Psoas muscle (tissue), 7 donors: ENCODE data around the gene SMIM45.

Experiments
- ATAC-seq, 4 donors: fragments of 200-7000 bp; cut with Tn5 transposase; one replicate each; pipeline ENCODE4 v1.9.1; 2020; ENCODE audit warnings: moderate library complexity in 3 of 4, mild to moderate bottlenecking in 2 of 4
- DNase-seq, 2 donors: peaks; one replicate each; pipeline ENCODE4 v3.0.0-alpha.2; 2020
- H3K27ac ChIP-seq: fragments of 200-600 bp; one replicate; pipeline ENCODE4 v1.8.0; 2022
- H3K27me3 ChIP-seq, 3 donors: fragments of 200-600 bp in 1 of 3; one replicate each; pipeline versions ENCODE4 v1.6.1 to v1.8.0; 2013 to 2022; ENCODE audit warnings: low read length in 2 of 3, mild to moderate bottlenecking in 2 of 3, moderate library complexity in 1 of 3; ENCODE audit not compliant: insufficient read depth in 3 of 3
- H3K36me3 ChIP-seq, 2 donors: fragments of 200-600 bp in 1 of 2; one replicate each; pipeline versions ENCODE4 v1.6.1 to v1.8.0; 2013 to 2022; ENCODE audit warnings: low read depth in 1 of 2, mild to moderate bottlenecking in 1 of 2, moderate library complexity in 1 of 2; ENCODE audit not compliant: insufficient read depth in 1 of 2
- H3K4me1 ChIP-seq: fragments of 200-600 bp; one replicate; pipeline ENCODE4 v1.8.0; 2022
- H3K4me3 ChIP-seq: fragments of 200-600 bp; one replicate; pipeline ENCODE4 v1.8.0; 2022; ENCODE audit warnings: mild to moderate bottlenecking
- H3K9me3 ChIP-seq: fragments of 200-600 bp; one replicate; pipeline ENCODE4 v1.8.0; 2022
- CTCF ChIP-seq: fragments of 200-600 bp; IDR thresholded peaks from one replicate; pipeline ENCODE4 v1.8.0; 2022; ENCODE audit warnings: antibody characterized with exemption
- WGBS, 3 donors: extraction: QIAGEN DNeasy Blood & Tissue Kit; methylation state at CpG; one replicate each; pipeline versions ENCODE4 v1.1.6 to v1.1.7; 2013; 5-methylcytosine and 5-hydroxymethylcytosine counted together
- intact Hi-C, 2 donors: fragments of 100-400 bp; cut with DNase I; formaldehyde crosslinking; loops; one replicate each; pipeline versions ENCODE4 v1.11.0 to v1.14.2; 2022
- donor health status: healthy with polysubstance abuse.
- donor health status: DM: no; HTN: no; CAD: no; lungs with moderate emphysema.
- donor health status: Bipolar disorder and iron deficiency.
- donor health status: healthy.
- donor health status: DM: yes; HTN: yes; CAD: no.
- donor health status: DM: no; HTN: no; CAD: no.
- donor health status: DM: yes; HTN: yes; CAD: no.

Gene SMIM45

GRCh38 chr22:41940832-41941765 lies 10.9 kb upstream of the SMIM45 start:
- Histone ChIP-seq H3K27me3 (no peaks in the 10 kb centered on the region), H3K4me1 (peaks cover 13% of the 10 kb centered on the region), H3K9me3 (no peaks in the 10 kb centered on the region), H3K27ac (peak overlapping the region; percentile 26), H3K36me3 (no peaks in the 10 kb centered on the region), H3K4me3 (no peak overlapping the region)
- ATAC-seq (peak; percentile 81 to 87 (median 85)), DNase-seq (peak; percentile 86 to 91)
- WGBS, 3 donors, result 43 to 60% (median 49%) methylated on average over 13 of the region's 13 CpGs
- peak; percentile 97 for TF ChIP-seq CTCF
- intact Hi-C loops, result loop anchor here (1.0 to 2.0 kb wide), 5 partner anchors 119 to 244 kb away; no protein-coding TSS in a partner anchor

- Histone ChIP-seq H3K9me3 (no peaks in the 10 kb centered on the region), H3K27ac (peak overlapping the region; percentile 28), H3K4me3 (no peak overlapping the region), H3K36me3 (no peaks in the 10 kb centered on the region), H3K27me3 (no peaks in the 10 kb centered on the region), H3K4me1 (peaks cover 16% of the 10 kb centered on the region)
- DNase-seq (no peak), ATAC-seq (peak in 2 of 4 donors; percentile 6 to 24)
- WGBS, 3 donors, result 76 to 79% (median 79%) methylated on average over 9 of the region's 9 CpGs
- intact Hi-C loops, result no loop called here
- TF ChIP-seq CTCF, result no peak
Observed at GRCh38 chr22:41943661-41944209, 8.2 kb upstream of the SMIM45 start.

- ATAC-seq, result peak; percentile 96 to 98 (median 96)
- WGBS, 3 donors, result 1 to 2% (median 2%) methylated on average over 55 to 56 of the region's 56 CpGs
- Histone ChIP-seq H3K4me1 (peaks cover 8% of the 10 kb centered on the region), H3K9me3 (no peaks in the 10 kb centered on the region), H3K27ac (peak within 1 kb of the TSS; percentile 70), H3K27me3 (no peaks in the 10 kb centered on the region), H3K4me3 (peak within 1 kb of the TSS; percentile 82), H3K36me3 (no peaks in the 10 kb centered on the region)
- peak; percentile 91 to 94 for DNase-seq
- intact Hi-C loops, result no loop called here
- no peak for TF ChIP-seq CTCF
Observed at GRCh38 chr22:41946629-41947423, 5.1 kb upstream of the SMIM45 start, which contains the start of gene CENPM. Gene CENPM, minus strand, starts transcription at chr22:41947152. Its CDS starts 76 bp downstream, at chr22:41947076.

GRCh38 chr22:41947424-41948080 lies 4.4 kb upstream of the SMIM45 start:
- no peaks in the 10 kb centered on the region for H3K36me3 ChIP-seq
- H3K27me3 ChIP-seq, result no peaks in the 10 kb centered on the region
- ATAC-seq (no peak), DNase-seq (no peak)
- H3K9me3 ChIP-seq, result no peaks in the 10 kb centered on the region
- peak overlapping the region; percentile 70 for H3K27ac ChIP-seq
- peaks cover 8% of the 10 kb centered on the region for H3K4me1 ChIP-seq
- WGBS, 3 donors, result 67 to 72% (median 68%) methylated on average over 20 to 21 of the region's 21 CpGs
- peak overlapping the region; percentile 82 for H3K4me3 ChIP-seq
- intact Hi-C loops, result no loop called here
- no peak for TF ChIP-seq CTCF
